ENCODE results near the gene PGLYRP2.

Gene PGLYRP2

GRCh38 chr19:15438577-15438976 lies 40.7 kb downstream of the PGLYRP2 start:
- DNase-seq: no peak

- no peak for DNase-seq
These were observed 41.2 kb downstream of the PGLYRP2 start for GRCh38 chr19:15438124-15438496.

GRCh38 chr19:15437355-15438123 lies 41.8 kb downstream of the PGLYRP2 start:
- no peak for DNase-seq

GRCh38 chr19:15436826-15437110 lies 42.5 kb downstream of the PGLYRP2 start:
- DNase-seq: no peak

- DNase-seq: no peak
These were observed 43.1 kb downstream of the PGLYRP2 start for GRCh38 chr19:15436012-15436825.

GRCh38 chr19:15433519-15434069 lies 45.7 kb downstream of the PGLYRP2 start:
- DNase-seq: no peak

GRCh38 chr19:15432629-15433518 lies 46.4 kb downstream of the PGLYRP2 start:
- no peak for DNase-seq

GRCh38 chr19:15432018-15432494 lies 47.2 kb downstream of the PGLYRP2 start:
- DNase-seq: no peak

GRCh38 chr19:15431396-15432017 lies 47.8 kb downstream of the PGLYRP2 start:
- no peak for DNase-seq

GRCh38 chr19:15430526-15431120 lies 48.7 kb downstream of the PGLYRP2 start:
- no peak for DNase-seq

GRCh38 chr19:15429825-15430467 lies 49.4 kb downstream of the PGLYRP2 start:
- no peak for DNase-seq

- DNase-seq: no peak
These were observed 50.1 kb downstream of the PGLYRP2 start for GRCh38 chr19:15428956-15429824.

- DNase-seq: no peak
These were observed 51.3 kb downstream of the PGLYRP2 start for GRCh38 chr19:15427991-15428471.

- no peak for DNase-seq
These were observed 52.0 kb downstream of the PGLYRP2 start for GRCh38 chr19:15427350-15427700.

GRCh38 chr19:15426485-15427349 lies 52.6 kb downstream of the PGLYRP2 start:
- DNase-seq: no peak

GRCh38 chr19:15425321-15425950 lies 53.9 kb downstream of the PGLYRP2 start:
- DNase-seq: no peak

GRCh38 chr19:15424692-15425272 lies 54.5 kb downstream of the PGLYRP2 start:
- no peak for DNase-seq

- DNase-seq: no peak
These were observed 55.2 kb downstream of the PGLYRP2 start for GRCh38 chr19:15424121-15424520.

GRCh38 chr19:15423130-15423529 lies 56.2 kb downstream of the PGLYRP2 start:
- no peak for DNase-seq

All from NCI-H187 treated with DMSO at 0.1 percent for 48 hours (cell line).